SH-SY5Y (cell line): ENCODE measurements around the gene TNIP3.

Experiments
- GATA2 ChIP-seq: IDR thresholded peaks from 2 replicates; pipeline ENCODE4 v1.6.1; 2011; ENCODE audit warnings: mild to moderate bottlenecking, low read depth, low read length
- GATA3 ChIP-seq: IDR thresholded peaks from 2 replicates; pipeline ENCODE4 v1.6.1; 2011; ENCODE audit warnings: low read depth, mild to moderate bottlenecking, low read length, moderate library complexity

DNA sequence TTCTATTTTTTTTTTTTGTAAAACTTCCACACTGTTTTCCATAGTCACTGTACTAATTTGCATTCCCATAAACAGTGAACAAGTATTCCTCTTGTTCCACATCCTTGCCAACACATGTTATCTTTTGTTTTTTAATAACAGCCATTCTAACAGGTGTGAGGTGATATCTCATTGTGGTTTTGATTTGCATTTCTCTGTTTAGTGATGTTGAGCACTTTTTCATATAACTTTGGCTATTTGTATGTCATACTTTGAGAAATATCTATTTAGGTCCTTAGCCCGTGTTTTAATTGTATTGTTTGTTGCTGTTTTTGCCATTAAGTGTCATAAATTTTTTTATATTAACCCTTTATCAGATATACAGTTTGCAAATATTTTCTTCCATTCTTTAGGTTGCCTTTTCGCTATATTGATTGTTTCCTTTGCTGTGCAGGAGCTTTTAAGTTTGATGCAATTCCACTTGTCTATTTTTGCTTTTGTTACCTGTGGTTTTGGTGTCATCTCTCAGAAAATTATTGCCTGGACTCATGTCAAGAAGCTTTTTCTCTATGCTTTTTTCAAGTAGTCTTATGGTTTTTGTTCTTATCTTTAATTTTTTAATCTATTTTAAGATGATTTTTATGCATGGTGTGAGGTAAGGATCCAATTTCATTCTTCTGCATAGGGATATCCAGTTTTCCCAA, 63.9 kb downstream of the TNIP3 start:
- TF ChIP-seq GATA3 = no peak
- TF ChIP-seq GATA2 = no peak
